Psoas muscle (tissue), 8 donors: ENCODE results near the gene TRPV5. TPM values are rescaled to one million over a fixed set of nuclear protein-coding genes. Genes with fewer than 3 reads are reported as not detected.

Source experiments
- ATAC-seq, 4 donors: fragments of 200-7000 bp; cut with Tn5 transposase; one replicate each; pipeline ENCODE4 v1.9.1; 2020; ENCODE audit warnings: moderate library complexity in 3 of 4, mild to moderate bottlenecking in 2 of 4
- DNase-seq, 2 donors: peaks; one replicate each; pipeline ENCODE4 v3.0.0-alpha.2; 2020
- H3K27ac ChIP-seq: fragments of 200-600 bp; one replicate; pipeline ENCODE4 v1.8.0; 2022
- H3K27me3 ChIP-seq, 3 donors: fragments of 200-600 bp in 1 of 3; one replicate each; pipeline versions ENCODE4 v1.6.1 to v1.8.0; 2013 to 2022; ENCODE audit warnings: low read length in 2 of 3, mild to moderate bottlenecking in 2 of 3, moderate library complexity in 1 of 3; ENCODE audit not compliant: insufficient read depth in 3 of 3
- H3K36me3 ChIP-seq, 2 donors: fragments of 200-600 bp in 1 of 2; one replicate each; pipeline versions ENCODE4 v1.6.1 to v1.8.0; 2013 to 2022; ENCODE audit warnings: low read depth in 1 of 2, mild to moderate bottlenecking in 1 of 2, moderate library complexity in 1 of 2; ENCODE audit not compliant: insufficient read depth in 1 of 2
- H3K4me1 ChIP-seq: fragments of 200-600 bp; one replicate; pipeline ENCODE4 v1.8.0; 2022
- H3K4me3 ChIP-seq: fragments of 200-600 bp; one replicate; pipeline ENCODE4 v1.8.0; 2022; ENCODE audit warnings: mild to moderate bottlenecking
- H3K9me3 ChIP-seq: fragments of 200-600 bp; one replicate; pipeline ENCODE4 v1.8.0; 2022
- WGBS, 3 donors: extraction: QIAGEN DNeasy Blood & Tissue Kit; methylation state at CpG; one replicate each; pipeline versions ENCODE4 v1.1.6 to v1.1.7; 2013; 5-methylcytosine and 5-hydroxymethylcytosine counted together
- intact Hi-C, 2 donors: fragments of 100-400 bp; cut with DNase I; formaldehyde crosslinking; loops; one replicate each; pipeline versions ENCODE4 v1.11.0 to v1.14.2; 2022
- polyA plus RNA-seq, 3 donors: library from polyadenylated mRNA; stranded (reverse); fragments of 200-250 nt; gene quantifications; one replicate each; pipeline ENCODE4 v1.2.3, GENCODE V29; 2013
- total RNA-seq, 4 donors: library from RNA; stranded (reverse); fragmentation: NEBNext Ultra II Directional in 2 of 4; extraction: Animal tissue kit (Norgen Biotek cat#: 25700) in 2 of 4; gene quantifications; one replicate each; pipeline versions ENCODE4 v1.2.1 to v1.2.4, GENCODE V29; 2021 to 2023
- TF ChIP-seq, protein P1 (sequence below): fragments of 200-600 bp; IDR thresholded peaks from one replicate; pipeline ENCODE4 v1.8.0; 2022; ENCODE audit warnings: antibody characterized with exemption
- donor health status: healthy with polysubstance abuse.
- donor health status: DM: no; HTN: no; CAD: no; lungs with moderate emphysema.
- donor health status: Bipolar disorder and iron deficiency.
- donor health status: healthy.
- donor health status: DM: yes; HTN: yes; CAD: no.
- donor health status: DM: no; HTN: no; CAD: no.
- donor health status: DM: no; HTN: no; CAD: no.
- donor health status: DM: yes; HTN: yes; CAD: no.

Gene TRPV5
- total and polyA plus RNA-seq, 7 donors, result 0.06 TPM; not detected in 6

DNA sequence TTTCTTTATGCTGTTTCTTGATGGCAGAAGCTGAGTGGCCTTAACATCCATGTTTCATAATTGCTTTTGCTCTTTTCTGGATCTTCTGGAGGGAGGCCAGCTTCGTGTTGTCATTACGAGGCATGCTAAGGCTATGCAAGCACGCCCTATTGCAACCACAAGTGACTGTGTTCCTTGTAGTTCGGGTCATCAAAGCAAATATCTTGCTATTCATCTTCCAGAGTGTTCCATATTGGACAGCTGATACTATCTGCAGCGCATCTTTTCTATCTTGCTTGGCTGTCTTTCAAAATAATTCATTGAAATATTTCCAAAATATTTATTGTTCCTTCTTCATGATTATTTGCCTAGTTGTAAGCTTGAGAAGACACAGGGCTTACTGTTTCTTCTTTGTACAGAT lies 73.7 kb downstream of the TRPV5 start:
- no peaks in the 10 kb centered on the region for H3K27me3 ChIP-seq
- 52 to 62% (median 52%) methylated on average over 5 of the region's 5 CpGs for WGBS, 3 donors
- H3K36me3 ChIP-seq, result no peaks in the 10 kb centered on the region
- TF ChIP-seq, protein P1, sequence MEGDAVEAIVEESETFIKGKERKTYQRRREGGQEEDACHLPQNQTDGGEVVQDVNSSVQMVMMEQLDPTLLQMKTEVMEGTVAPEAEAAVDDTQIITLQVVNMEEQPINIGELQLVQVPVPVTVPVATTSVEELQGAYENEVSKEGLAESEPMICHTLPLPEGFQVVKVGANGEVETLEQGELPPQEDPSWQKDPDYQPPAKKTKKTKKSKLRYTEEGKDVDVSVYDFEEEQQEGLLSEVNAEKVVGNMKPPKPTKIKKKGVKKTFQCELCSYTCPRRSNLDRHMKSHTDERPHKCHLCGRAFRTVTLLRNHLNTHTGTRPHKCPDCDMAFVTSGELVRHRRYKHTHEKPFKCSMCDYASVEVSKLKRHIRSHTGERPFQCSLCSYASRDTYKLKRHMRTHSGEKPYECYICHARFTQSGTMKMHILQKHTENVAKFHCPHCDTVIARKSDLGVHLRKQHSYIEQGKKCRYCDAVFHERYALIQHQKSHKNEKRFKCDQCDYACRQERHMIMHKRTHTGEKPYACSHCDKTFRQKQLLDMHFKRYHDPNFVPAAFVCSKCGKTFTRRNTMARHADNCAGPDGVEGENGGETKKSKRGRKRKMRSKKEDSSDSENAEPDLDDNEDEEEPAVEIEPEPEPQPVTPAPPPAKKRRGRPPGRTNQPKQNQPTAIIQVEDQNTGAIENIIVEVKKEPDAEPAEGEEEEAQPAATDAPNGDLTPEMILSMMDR, result no peak
- no peak overlapping the region for H3K27ac ChIP-seq
- no peak for ATAC-seq
- intact Hi-C loops, result loop anchor here in 1 of 2 donors (10.0 kb wide), 1 partner anchor 355 kb away; no protein-coding TSS in a partner anchor
- DNase-seq, result peak in 1 of 2 donors; percentile 46
- H3K4me3 ChIP-seq, result no peak overlapping the region
- no peaks in the 10 kb centered on the region for H3K4me1 ChIP-seq
- no peaks in the 10 kb centered on the region for H3K9me3 ChIP-seq

DNA sequence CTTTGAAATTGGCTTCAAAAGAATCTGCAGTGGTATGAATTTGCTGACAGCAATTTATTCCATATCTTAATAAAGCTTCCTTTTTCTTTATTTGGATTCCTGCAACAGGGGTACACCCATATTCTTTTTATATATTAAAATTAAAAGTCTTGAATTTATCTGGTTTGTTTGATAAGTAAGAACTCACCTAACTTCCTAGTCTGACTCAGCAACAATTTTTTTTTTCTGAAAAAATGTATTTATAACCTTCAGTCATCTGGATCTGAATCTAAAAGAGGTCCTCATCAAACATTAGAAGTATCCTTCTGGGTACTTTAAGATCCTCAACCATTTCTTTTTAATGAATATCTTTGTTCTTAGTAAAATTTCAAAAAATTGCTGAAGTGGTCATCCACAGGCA lies 74.1 kb downstream of the TRPV5 start:
- H3K27ac ChIP-seq, result no peak overlapping the region
- H3K27me3 ChIP-seq, result no peaks in the 10 kb centered on the region
- DNase-seq (no peak), ATAC-seq (no peak)
- intact Hi-C loops, result loop anchor here in 1 of 2 donors (10.0 kb wide), 1 partner anchor 355 kb away; no protein-coding TSS in a partner anchor
- TF ChIP-seq, protein P1, result no peak
- no peaks in the 10 kb centered on the region for H3K36me3 ChIP-seq
- no peaks in the 10 kb centered on the region for H3K9me3 ChIP-seq
- no peaks in the 10 kb centered on the region for H3K4me1 ChIP-seq
- no peak overlapping the region for H3K4me3 ChIP-seq

Other genes with a start within 250 kb of the TRPV5 start
- 1 to 10 TPM in 2 of 4 donors, not detected in 2; 1.3 to 8.7 TPM for gene PRSS1, start 184.3 kb downstream of the TRPV5 start, total RNA-seq
- gene PRSS1, start 184.3 kb downstream of the TRPV5 start, polyA plus RNA-seq, result 1 to 10 TPM in 2 of 3 donors, not detected in 1; 1.4 to 2.2 TPM
- 1 to 10 TPM in 2 of 4 donors, not detected in 2; 1.7 to 6.2 TPM for gene PRSS2, start 162.8 kb downstream of the TRPV5 start, total RNA-seq
- 1 to 10 TPM in 1 of 3 donors, under 1 TPM in 2; 0.04 to 2.8 (median 0.66) TPM for gene PRSS2, start 162.8 kb downstream of the TRPV5 start, polyA plus RNA-seq
- 1 to 10 TPM in 3 of 4 donors, under 1 TPM in 1; 0.57 to 3.5 (median 2.7) TPM for gene EPHB6, start 78.7 kb downstream of the TRPV5 start, total RNA-seq
- 1 to 10 TPM; 1.4 to 5.7 (median 2.9) TPM for gene EPHB6, start 78.7 kb downstream of the TRPV5 start, polyA plus RNA-seq
- gene TRPV6, start 48.0 kb downstream of the TRPV5 start, total RNA-seq, result not detected
- under 1 TPM in 1 of 3 donors, not detected in 2; under 0.01 TPM for gene TRPV6, start 48.0 kb downstream of the TRPV5 start, polyA plus RNA-seq
- gene LLCFC1, start 5.7 kb upstream of the TRPV5 start, total RNA-seq, result not detected
- not detected for gene LLCFC1, start 5.7 kb upstream of the TRPV5 start, polyA plus RNA-seq
- under 1 TPM in 2 of 4 donors, not detected in 2; 0.67 to 0.69 TPM for gene KEL, start 28.6 kb upstream of the TRPV5 start, total RNA-seq
- under 1 TPM; 0.01 to 0.30 (median 0.06) TPM for gene KEL, start 28.6 kb upstream of the TRPV5 start, polyA plus RNA-seq
- gene OR9A2, start 93.4 kb upstream of the TRPV5 start, total RNA-seq, result not detected
- not detected for gene OR9A2, start 93.4 kb upstream of the TRPV5 start, polyA plus RNA-seq
- gene OR6V1, start 118.6 kb upstream of the TRPV5 start, total RNA-seq, result not detected
- gene OR6V1, start 118.6 kb upstream of the TRPV5 start, polyA plus RNA-seq, result not detected
- not detected for gene PIP, start 198.3 kb upstream of the TRPV5 start, total RNA-seq
- gene PIP, start 198.3 kb upstream of the TRPV5 start, polyA plus RNA-seq, result under 1 TPM in 1 of 3 donors, not detected in 2; 0.18 TPM
- gene TAS2R39, start 249.7 kb upstream of the TRPV5 start, total RNA-seq, result not detected
- gene TAS2R39, start 249.7 kb upstream of the TRPV5 start, polyA plus RNA-seq, result under 1 TPM in 1 of 3 donors, not detected in 2; 0.10 TPM